NT2/D1 (cell line): ENCODE measurements around the gene ENOX1.

Experiments used
- SUZ12 ChIP-seq: IDR thresholded peaks from 2 replicates; pipeline ENCODE4 v1.6.1; 2011; ENCODE audit not compliant: insufficient read length, insufficient read depth; ENCODE audit errors: extremely low read depth
- ZNF274 ChIP-seq: IDR thresholded peaks from 2 replicates; pipeline ENCODE4 v1.6.1; 2011; ENCODE audit warnings: mild to moderate bottlenecking, low read depth, low read length

- TF ChIP-seq ZNF274 (no peak), SUZ12 (no peak)
Observed at GRCh38 chr13:43433691-43434141, 353.1 kb downstream of the ENOX1 start.
